K562 (cell line): Measurements from ENCODE around the gene MAB21L2. TPM values are rescaled to one million over a fixed set of nuclear protein-coding genes. Genes with fewer than 3 reads are reported as not detected.
A peak's percentile ranks its signal among the peaks of the same experiment; 100 is the strongest.

ENCODE experiments used
- ATAC-seq: fragments of 200-7000 bp; cut with Tn5 transposase; 3 replicates; pipeline ENCODE4 v1.9.1; 2020; ENCODE audit warnings: moderate library complexity
- BruUV-seq: library from RNA; stranded (reverse); fragments of 400-500 nt; replicated peaks from 2 replicates; lab custom pipeline; 2021; lab: Mats Ljungman, UMichigan
- CTCF ChIA-PET: fragments of 300-600 bp; formaldehyde crosslinking; extraction: SDS; loops from one replicate; lab custom pipeline; 2021; ENCODE audit warnings: low intra/inter-chr PET ratio; lab: Yijun Ruan, JAX
- POLR2A ChIA-PET: fragments of 300-600, 350-650 bp; sonication (Branson Sonifier 250); formaldehyde crosslinking; extraction: SDS; loops from one replicate; lab custom pipeline; 2021; ENCODE audit warnings: antibody characterized with exemption, inconsistent platforms; lab: Yijun Ruan, JAX
- DNase-seq, 4 experiments: peaks; one replicate each; pipeline versions ENCODE4 v3.0.0 to v3.0.0-alpha.2; 2011 to 2018; ENCODE audit warnings: low spot score in 3 of 4, mixed read lengths in 3 of 4; ENCODE audit errors: extremely low read depth in 1 of 4
- FAIRE-seq: peaks from 2 replicates; lab custom pipeline; 2011; peaks lifted over from hg19 to GRCh38; lab: Jason Lieb, UNC
- H2AFZ ChIP-seq: 2 replicates; pipeline ENCODE4 v1.6.0; 2011; ENCODE audit warnings: low read depth, low read length, control low read depth, inconsistent platforms
- H3K27ac ChIP-seq: fragments of 200-600 bp; 3 replicates; pipeline ENCODE4 v1.8.0; 2011; ENCODE audit warnings: low read depth, mild to moderate bottlenecking, control low read depth, inconsistent platforms, low read length, moderate library complexity, mixed read lengths; ENCODE audit errors: extremely low read depth
- H3K27me3 ChIP-seq, 2 experiments: fragments of 300-600 bp in 1 of 2; 2 replicates in 1 of 2; 3 replicates in 1 of 2; pipeline versions ENCODE4 v1.6.0 to v1.8.0; 2011; ENCODE audit warnings: inconsistent platforms in 2 of 2, low read length in 2 of 2, mild to moderate bottlenecking in 1 of 2, mixed read lengths in 1 of 2, moderate library complexity in 1 of 2; ENCODE audit not compliant: control insufficient read depth in 2 of 2, insufficient read depth in 2 of 2
- H3K36me3 ChIP-seq: fragments of 300-600 bp; 3 replicates; pipeline ENCODE4 v1.8.0; 2011; ENCODE audit warnings: mild to moderate bottlenecking, low read length, inconsistent platforms; ENCODE audit not compliant: control insufficient read depth, insufficient read depth
- H3K4me1 ChIP-seq, 2 experiments: fragments of 200-600 bp in 1 of 2; replicated peaks in 1 of 2; 2 replicates in 1 of 2; 3 replicates in 1 of 2; pipeline versions ENCODE4 v1.5.1 to v1.8.0; 2011; ENCODE audit warnings: inconsistent platforms in 2 of 2, low read length in 2 of 2, mild to moderate bottlenecking in 1 of 2, mixed read lengths in 1 of 2, moderate library complexity in 1 of 2; ENCODE audit not compliant: control insufficient read depth in 2 of 2, insufficient read depth in 2 of 2
- H3K4me2 ChIP-seq: 2 replicates; pipeline ENCODE4 v1.6.1; 2011; ENCODE audit warnings: low read length, control low read depth, inconsistent platforms, mixed read lengths; ENCODE audit not compliant: insufficient read depth
- H3K4me3 ChIP-seq: fragments of 200-600 bp; sonication (generic), shearing (Covaris generic); 2 replicates; pipeline ENCODE4 v1.5.1; 2016; ENCODE audit warnings: control low read depth, inconsistent platforms
- H3K79me2 ChIP-seq: fragments of 200-600 bp; 3 replicates; pipeline ENCODE4 v1.8.0; 2011; ENCODE audit warnings: low read length, inconsistent platforms; ENCODE audit not compliant: control insufficient read depth, insufficient read depth
- H3K9ac ChIP-seq, 2 experiments: 2 replicates each; pipeline versions ENCODE4 v1.6.0 to v1.6.1; 2011; ENCODE audit warnings: low read depth in 2 of 2, low read length in 2 of 2, control low read depth in 1 of 2, inconsistent platforms in 1 of 2, mild to moderate bottlenecking in 1 of 2, mixed read lengths in 1 of 2; ENCODE audit not compliant: insufficient read depth in 1 of 2
- H3K9me1 ChIP-seq: one replicate; pipeline ENCODE4 v1.6.0; 2011; ENCODE audit warnings: inconsistent platforms, mild to moderate bottlenecking, low read length, moderate library complexity; ENCODE audit not compliant: control insufficient read depth, insufficient read depth
- H3K9me3 ChIP-seq: replicated peaks from 2 replicates; pipeline ENCODE4 v1.5.1; 2011; ENCODE audit warnings: low read depth, low read length, inconsistent platforms; ENCODE audit not compliant: control insufficient read depth, insufficient read depth
- H4K20me1 ChIP-seq: replicated peaks from 2 replicates; pipeline ENCODE4 v1.6.1; 2011; ENCODE audit warnings: low read length, inconsistent platforms, mixed read lengths; ENCODE audit not compliant: control insufficient read depth, insufficient read depth
- DMBX1 ChIP-seq: fragments of 250-450 bp; sonication (Bioruptor Pico); IDR thresholded peaks from 2 replicates; pipeline ENCODE4 v1.8.0; 2022; ENCODE audit warnings: inconsistent platforms, mild to moderate bottlenecking, moderate library complexity, borderline replicate concordance
- DPF2 ChIP-seq: fragments of 450-650 bp; IDR thresholded peaks from 2 replicates; pipeline ENCODE4 v1.6.1; 2016
- EGR1 ChIP-seq: fragments of 450-650 bp; conservative IDR thresholded peaks from 2 replicates; pipeline ENCODE4 v1.6.1; 2017; ENCODE audit warnings: mild to moderate bottlenecking
- ETV1 ChIP-seq: fragments of 450-650 bp; conservative IDR thresholded peaks from 2 replicates; pipeline ENCODE4 v1.6.1; 2016; ENCODE audit warnings: missing genetic modification characterization, control low read depth, low read depth, missing compliant biosample characterization
- FOXJ2 ChIP-seq: fragments of 200-800 bp; sonication (Bioruptor generic); IDR thresholded peaks from 2 replicates; pipeline ENCODE4 v1.6.1; 2016; ENCODE audit warnings: missing genetic modification characterization, missing compliant biosample characterization
- HDAC6 ChIP-seq: IDR thresholded peaks from 2 replicates; pipeline ENCODE4 v1.6.1; 2012; ENCODE audit warnings: low read depth, mild to moderate bottlenecking, control low read depth, inconsistent platforms, low read length, moderate library complexity
- NR2C1 ChIP-seq, 2 experiments: fragments of 450-650 bp; IDR thresholded peaks; 2 replicates each; pipeline ENCODE4 v1.6.1; 2017; ENCODE audit warnings: mild to moderate bottlenecking in 2 of 2, antibody characterized with exemption in 1 of 2, inconsistent platforms in 1 of 2, missing compliant biosample characterization in 1 of 2, missing genetic modification characterization in 1 of 2
- PCBP1 ChIP-seq: fragments of 200-400 bp; formaldehyde crosslinking; IDR thresholded peaks from 2 replicates; pipeline ENCODE4 v1.6.1; 2018; ENCODE audit warnings: mild to moderate bottlenecking, low read depth, low read length; ENCODE audit not compliant: poor library complexity, severe bottlenecking
- POLR2B ChIP-seq: fragments of 450-650 bp; IDR thresholded peaks from 2 replicates; pipeline ENCODE4 v1.6.1; 2018; ENCODE audit warnings: low read depth; ENCODE audit not compliant: partially characterized antibody
- POLR3G ChIP-seq: IDR thresholded peaks from 2 replicates; pipeline ENCODE4 v1.6.1; 2011; ENCODE audit not compliant: insufficient read length, insufficient replicate concordance; ENCODE audit errors: extremely low read depth
- RBM34 ChIP-seq: fragments of 200-400 bp; formaldehyde crosslinking; IDR thresholded peaks from 2 replicates; pipeline ENCODE4 v1.6.1; 2018; ENCODE audit warnings: low read length, borderline replicate concordance; ENCODE audit not compliant: insufficient read depth
- WGBS: fragments of 100-300 bp; shearing (Covaris generic); methylation state at CpG from one replicate; pipeline ENCODE4 v1.1.6; 2016; ENCODE audit warnings: low coverage, mixed read lengths; ENCODE audit not compliant: insufficient coverage; ENCODE audit errors: missing lambda C conversion rate; 5-methylcytosine and 5-hydroxymethylcytosine counted together
- in situ Hi-C: fragments of 300-500 bp; cut with MboI; formaldehyde crosslinking; loops from 4 replicates; pipeline ENCODE4 v1.15.0; 2018; ENCODE audit warnings: inconsistent platforms, mixed read lengths
- intact Hi-C: fragments of 100-400 bp; cut with micrococcal nuclease; formaldehyde crosslinking; loops from 2 replicates; pipeline ENCODE4 v1.14.2; 2022
- polyA plus RNA-seq, 8 experiments: library from polyadenylated mRNA; depleted of rRNA in 4 of 8; stranded (reverse) in 5 of 8; unstranded in 3 of 8; fragments of >200 nt; fragmentation: Nextera tagmentation in 2 of 8; fragmentation: Illumina TruSeq in 1 of 8; extraction: Ambion mirVana in 2 of 8; extraction: Trizol in 1 of 8; gene quantifications; 2 replicates each; pipeline versions ENCODE4 v1.2.1 to v1.2.3, GENCODE V29; 2011 to 2014; ENCODE audit warnings: inconsistent platforms in 1 of 8, missing spikeins in 1 of 8
- total RNA-seq, 7 experiments: library from RNA; depleted of rRNA in 6 of 7; stranded (reverse); fragments of >200 nt in 6 of 7; fragmentation: Illumina TruSeq in 2 of 7; extraction: Trizol in 2 of 7; gene quantifications; 2 replicates each; pipeline versions ENCODE4 v1.2.1 to v1.2.3, GENCODE V29; 2011 to 2021; ENCODE audit warnings: low replicate concordance in 1 of 7
- TF ChIP-seq, protein P1 (sequence below): IDR thresholded peaks from 2 replicates; pipeline ENCODE4 v1.6.1; 2016; ENCODE audit warnings: missing genetic modification characterization, missing compliant biosample characterization
- TF ChIP-seq, protein P2 (sequence below): fragments of 450-650 bp; IDR thresholded peaks from 2 replicates; pipeline ENCODE4 v1.6.1; 2017; ENCODE audit warnings: mild to moderate bottlenecking, moderate library complexity
- TF ChIP-seq, protein P3 (sequence below): fragments of 250-450 bp; sonication (Bioruptor Pico); IDR thresholded peaks from 2 replicates; pipeline ENCODE4 v1.8.0; 2021; ENCODE audit warnings: mild to moderate bottlenecking, moderate library complexity
- TF ChIP-seq, protein P4 (sequence below), 2 experiments: fragments of 450-650 bp; conservative IDR thresholded peaks; 2 replicates each; pipeline ENCODE4 v1.6.1; 2017; ENCODE audit warnings: mild to moderate bottlenecking in 2 of 2, moderate library complexity in 2 of 2

MAB21L2 gene
- total and polyA plus RNA-seq, 9 of the 15 experiments (the other 6 are each of a cell fraction or from before 2014, with no cell fraction given) = not detected

DNA sequence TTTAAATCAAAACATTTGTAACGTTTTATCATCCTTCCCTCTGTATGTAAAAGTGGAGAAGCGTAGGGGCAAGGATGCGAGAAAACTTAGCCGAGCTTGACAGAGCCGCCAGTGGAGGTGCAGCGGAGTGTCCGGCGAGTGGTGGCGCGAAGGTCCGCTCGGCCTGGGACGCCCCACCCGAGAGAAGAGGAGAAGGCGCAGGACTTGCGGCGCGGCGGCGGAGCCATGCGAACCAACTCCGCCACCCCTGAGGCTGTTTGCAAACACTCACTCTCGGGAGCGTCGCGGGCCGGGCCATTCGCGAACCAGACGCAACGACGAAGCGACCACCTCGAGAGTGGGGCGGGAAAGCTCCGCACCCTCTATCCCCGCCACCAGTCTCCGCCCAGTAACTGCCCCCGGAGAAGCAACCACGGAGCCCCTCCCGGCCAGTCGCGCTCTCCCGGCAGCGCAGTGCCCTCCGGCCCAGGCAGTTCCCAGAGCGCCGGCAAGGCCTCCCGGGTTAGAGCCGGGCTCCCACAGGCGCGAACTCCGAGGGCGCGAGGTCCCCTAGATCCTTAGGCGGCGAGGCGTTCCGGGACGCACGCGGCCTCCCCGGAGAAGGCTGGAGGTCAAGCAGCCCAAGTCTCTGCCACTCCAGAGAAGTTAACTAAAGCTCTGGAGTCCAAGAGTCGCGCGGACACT, 2.3 kb upstream of the MAB21L2 start (continued):
- TF ChIP-seq NR2C1 (IDR thresholded peaks at IDR 0.05) (no peak), NR2C1 (tag; IDR thresholded peaks at IDR 0.05) (no peak), PCBP1 (peak; percentile 63)

DNA sequence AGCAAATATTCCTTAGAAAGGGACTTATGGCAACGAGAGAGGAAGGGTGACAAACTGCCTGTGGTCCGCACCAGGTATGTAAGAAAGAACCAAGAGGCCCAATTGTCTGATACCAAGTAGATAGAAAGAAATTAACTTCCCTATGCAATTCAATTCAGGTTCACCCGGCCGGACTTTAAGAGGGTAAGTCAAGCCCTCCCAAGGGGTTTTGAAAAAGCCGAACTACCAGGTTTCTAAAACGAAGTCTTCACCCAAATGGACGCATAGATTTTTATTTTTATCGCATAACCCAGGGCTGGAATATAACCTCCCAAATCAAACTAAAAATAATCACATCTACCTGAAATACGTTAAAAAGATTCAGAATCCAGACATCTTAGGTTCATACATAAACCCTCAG, 1.6 kb upstream of the MAB21L2 start:
- H2AFZ ChIP-seq = no peak overlapping the region
- H3K4me3 ChIP-seq = no peak overlapping the region
- H3K27me3 ChIP-seq = no peaks in the 10 kb centered on the region
- peaks cover 0 to 5% of the 10 kb centered on the region in 2 experiments; a peak in 1 of 5 replicates for H3K4me1 ChIP-seq
- no peaks in the 10 kb centered on the region for H3K79me2 ChIP-seq
- intact Hi-C loops = no loop called here
- no peak overlapping the region for H3K4me2 ChIP-seq
- no TSS peak for BruUV-seq
- no peaks in the 10 kb centered on the region for H3K9me1 ChIP-seq
- ATAC-seq (no peak), FAIRE-seq (no peak), DNase-seq (no peak)
- ChIA-PET CTCF (no interaction called here), POLR2A (no interaction called here)
- 99% methylated on average over 9 of the region's 9 CpGs for WGBS
- H3K9ac ChIP-seq = no peak overlapping the region
- in situ Hi-C loops = no loop called here
- H4K20me1 ChIP-seq = no peaks in the 10 kb centered on the region
- H3K36me3 ChIP-seq = peaks cover 43% of the 10 kb centered on the region
- no peak overlapping the region for H3K27ac ChIP-seq
- H3K9me3 ChIP-seq = peaks cover 19% of the 10 kb centered on the region
- TF ChIP-seq FOXJ2 = no peak
- TF ChIP-seq DMBX1 (CRISPR knock-in tag) = no peak
- TF ChIP-seq, protein P1, sequence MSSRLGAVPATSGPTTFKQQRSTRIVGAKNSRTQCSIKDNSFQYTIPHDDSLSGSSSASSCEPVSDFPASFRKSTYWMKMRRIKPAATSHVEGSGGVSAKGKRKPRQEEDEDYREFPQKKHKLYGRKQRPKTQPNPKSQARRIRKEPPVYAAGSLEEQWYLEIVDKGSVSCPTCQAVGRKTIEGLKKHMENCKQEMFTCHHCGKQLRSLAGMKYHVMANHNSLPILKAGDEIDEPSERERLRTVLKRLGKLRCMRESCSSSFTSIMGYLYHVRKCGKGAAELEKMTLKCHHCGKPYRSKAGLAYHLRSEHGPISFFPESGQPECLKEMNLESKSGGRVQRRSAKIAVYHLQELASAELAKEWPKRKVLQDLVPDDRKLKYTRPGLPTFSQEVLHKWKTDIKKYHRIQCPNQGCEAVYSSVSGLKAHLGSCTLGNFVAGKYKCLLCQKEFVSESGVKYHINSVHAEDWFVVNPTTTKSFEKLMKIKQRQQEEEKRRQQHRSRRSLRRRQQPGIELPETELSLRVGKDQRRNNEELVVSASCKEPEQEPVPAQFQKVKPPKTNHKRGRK (tag) = no peak
- TF ChIP-seq, protein P2, sequence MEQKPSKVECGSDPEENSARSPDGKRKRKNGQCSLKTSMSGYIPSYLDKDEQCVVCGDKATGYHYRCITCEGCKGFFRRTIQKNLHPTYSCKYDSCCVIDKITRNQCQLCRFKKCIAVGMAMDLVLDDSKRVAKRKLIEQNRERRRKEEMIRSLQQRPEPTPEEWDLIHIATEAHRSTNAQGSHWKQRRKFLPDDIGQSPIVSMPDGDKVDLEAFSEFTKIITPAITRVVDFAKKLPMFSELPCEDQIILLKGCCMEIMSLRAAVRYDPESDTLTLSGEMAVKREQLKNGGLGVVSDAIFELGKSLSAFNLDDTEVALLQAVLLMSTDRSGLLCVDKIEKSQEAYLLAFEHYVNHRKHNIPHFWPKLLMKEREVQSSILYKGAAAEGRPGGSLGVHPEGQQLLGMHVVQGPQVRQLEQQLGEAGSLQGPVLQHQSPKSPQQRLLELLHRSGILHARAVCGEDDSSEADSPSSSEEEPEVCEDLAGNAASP = no peak
- no peak for TF ChIP-seq ETV1 (tag)
- no peak for TF ChIP-seq HDAC6
- TF ChIP-seq, protein P3, sequence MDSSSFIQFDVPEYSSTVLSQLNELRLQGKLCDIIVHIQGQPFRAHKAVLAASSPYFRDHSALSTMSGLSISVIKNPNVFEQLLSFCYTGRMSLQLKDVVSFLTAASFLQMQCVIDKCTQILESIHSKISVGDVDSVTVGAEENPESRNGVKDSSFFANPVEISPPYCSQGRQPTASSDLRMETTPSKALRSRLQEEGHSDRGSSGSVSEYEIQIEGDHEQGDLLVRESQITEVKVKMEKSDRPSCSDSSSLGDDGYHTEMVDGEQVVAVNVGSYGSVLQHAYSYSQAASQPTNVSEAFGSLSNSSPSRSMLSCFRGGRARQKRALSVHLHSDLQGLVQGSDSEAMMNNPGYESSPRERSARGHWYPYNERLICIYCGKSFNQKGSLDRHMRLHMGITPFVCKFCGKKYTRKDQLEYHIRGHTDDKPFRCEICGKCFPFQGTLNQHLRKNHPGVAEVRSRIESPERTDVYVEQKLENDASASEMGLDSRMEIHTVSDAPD (CRISPR knock-in tag) = no peak
- no peak for TF ChIP-seq POLR2B
- TF ChIP-seq RBM34 = no peak
- no peak for TF ChIP-seq EGR1
- TF ChIP-seq, protein P4, sequence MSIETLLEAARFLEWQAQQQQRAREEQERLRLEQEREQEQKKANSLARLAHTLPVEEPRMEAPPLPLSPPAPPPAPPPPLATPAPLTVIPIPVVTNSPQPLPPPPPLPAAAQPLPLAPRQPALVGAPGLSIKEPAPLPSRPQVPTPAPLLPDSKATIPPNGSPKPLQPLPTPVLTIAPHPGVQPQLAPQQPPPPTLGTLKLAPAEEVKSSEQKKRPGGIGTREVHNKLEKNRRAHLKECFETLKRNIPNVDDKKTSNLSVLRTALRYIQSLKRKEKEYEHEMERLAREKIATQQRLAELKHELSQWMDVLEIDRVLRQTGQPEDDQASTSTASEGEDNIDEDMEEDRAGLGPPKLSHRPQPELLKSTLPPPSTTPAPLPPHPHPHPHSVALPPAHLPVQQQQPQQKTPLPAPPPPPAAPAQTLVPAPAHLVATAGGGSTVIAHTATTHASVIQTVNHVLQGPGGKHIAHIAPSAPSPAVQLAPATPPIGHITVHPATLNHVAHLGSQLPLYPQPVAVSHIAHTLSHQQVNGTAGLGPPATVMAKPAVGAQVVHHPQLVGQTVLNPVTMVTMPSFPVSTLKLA (conservative IDR thresholded peaks at IDR 0.05) = no peak
- no peak for TF ChIP-seq POLR3G
- no peak for TF ChIP-seq DPF2
